GM12891 (cell line): Measurements from ENCODE around the gene SMAD2.
A peak's percentile ranks its signal among the peaks of the same experiment; 100 is the strongest.

Experiments
- PAX5 ChIP-seq: IDR thresholded peaks from 2 replicates; pipeline ENCODE4 v1.6.1; 2011; ENCODE audit warnings: low read length, moderate library complexity, mild to moderate bottlenecking; ENCODE audit not compliant: insufficient read depth, severe bottlenecking
- POLR2A ChIP-seq: IDR thresholded peaks from 2 replicates; pipeline ENCODE4 v1.6.1; 2011; ENCODE audit warnings: low read depth, low read length, control low read depth
- POLR2AphosphoS5 ChIP-seq: IDR thresholded peaks from 2 replicates; pipeline ENCODE4 v1.6.1; 2011; ENCODE audit warnings: low read depth, low read length, control low read depth
- POU2F2 ChIP-seq: IDR thresholded peaks from 2 replicates; pipeline ENCODE4 v1.6.1; 2011; ENCODE audit warnings: low read depth, mild to moderate bottlenecking, control low read depth, low read length, moderate library complexity
- SPI1 ChIP-seq: IDR thresholded peaks from 2 replicates; pipeline ENCODE4 v1.6.1; 2011; ENCODE audit warnings: low read depth, low read length, control low read depth
- TAF1 ChIP-seq: IDR thresholded peaks from 2 replicates; pipeline ENCODE4 v1.6.1; 2011; ENCODE audit warnings: low read depth, low read length, control low read depth

GRCh38 chr18:47930199-47930930 is at the start of gene SMAD2:
- TF ChIP-seq POLR2A (no peak), POLR2AphosphoS5 (no peak), TAF1 (0 out of 2 replicates have a peak, but pooled peaks have one; percentile 16), POU2F2 (no peak), SPI1 (peak; percentile 58), PAX5 (no peak)
